Cortex of kidney (tissue), 1 donor: ENCODE results near the gene SLC11A2.

Experiments
- DNase-seq: peaks from one replicate; lab custom pipeline; 2025; lab: John Stamatoyannopoulos, UW

Gene SLC11A2

GRCh38 chr12:51025836-51026638 is at the start of gene SLC11A2:
Gene SLC11A2, minus strand, starts transcription at chr12:51026384. Its CDS starts 15,656 bp downstream, at chr12:51010728.
- no peak for DNase-seq

- DNase-seq = no peak
Measured at GRCh38 chr12:51075390-51075789, 49.2 kb upstream of the SLC11A2 start.

- DNase-seq = no peak
Measured at GRCh38 chr12:51071663-51072062, 45.5 kb upstream of the SLC11A2 start.

DNA sequence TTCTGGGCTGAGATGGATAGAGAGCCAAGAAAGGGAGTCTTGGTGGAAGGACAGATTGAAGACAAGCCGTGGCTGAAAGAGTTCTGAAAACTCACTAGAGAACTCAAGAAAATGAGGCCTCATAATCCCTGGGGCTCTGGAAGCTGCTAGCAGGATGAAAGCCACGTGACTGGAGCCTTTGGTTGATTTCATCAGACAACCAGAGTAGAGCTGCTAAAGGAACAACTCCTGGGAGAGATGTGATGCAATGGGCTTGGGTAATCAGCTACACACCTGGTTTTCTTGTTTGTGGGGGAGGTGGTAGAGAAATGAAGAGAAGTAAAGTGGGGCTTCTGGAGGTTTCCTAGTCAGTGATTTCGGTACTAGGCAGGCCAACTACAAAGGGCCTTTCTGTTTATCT is 43.8 kb upstream of the SLC11A2 start:
- DNase-seq = no peak

GRCh38 chr12:51067771-51068170 is 41.6 kb upstream of the SLC11A2 start:
- no peak for DNase-seq

DNA sequence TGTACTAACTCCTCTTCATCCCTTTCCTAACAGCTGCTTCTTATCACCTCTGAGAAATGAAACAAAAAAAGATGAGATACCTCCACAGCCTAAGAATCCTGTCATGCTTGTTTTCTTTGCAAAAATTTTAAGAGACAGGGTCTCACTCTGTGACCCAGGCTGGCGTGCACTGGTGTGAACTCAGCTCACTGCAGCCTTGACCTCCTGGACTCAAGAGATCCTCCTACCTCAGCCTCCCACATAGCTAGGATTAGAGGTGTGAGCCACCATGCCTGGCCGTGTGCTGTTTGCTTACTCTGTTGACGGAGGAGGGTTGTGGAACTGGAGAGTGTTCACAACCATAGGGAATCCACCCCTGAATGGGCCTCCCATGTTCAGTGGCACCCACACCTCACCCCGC is 41.0 kb upstream of the SLC11A2 start:
- DNase-seq = no peak

GRCh38 chr12:51065530-51065929 is 39.3 kb upstream of the SLC11A2 start:
- DNase-seq = no peak

GRCh38 chr12:51062631-51063397 is 36.6 kb upstream of the SLC11A2 start:
- no peak for DNase-seq

DNA sequence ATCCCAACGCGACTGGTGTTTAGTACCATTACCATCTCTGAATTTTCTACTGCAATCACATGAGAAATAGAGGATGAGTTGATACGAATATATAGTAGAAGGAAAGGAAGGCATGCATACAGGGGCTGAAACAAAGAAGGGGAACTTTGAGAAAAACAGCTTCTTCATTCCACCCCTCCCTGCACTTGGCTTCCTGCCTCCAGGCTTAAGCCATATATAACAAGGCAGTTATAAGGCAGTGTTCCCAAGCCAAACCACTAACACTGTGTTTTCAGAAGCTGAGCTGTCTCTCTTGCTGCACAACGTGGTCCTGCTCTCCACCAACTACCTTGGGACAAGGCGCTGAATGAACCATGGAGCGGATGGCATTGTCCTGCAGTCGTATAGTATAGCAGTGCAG is 32.9 kb upstream of the SLC11A2 start:
- no peak for DNase-seq

DNA sequence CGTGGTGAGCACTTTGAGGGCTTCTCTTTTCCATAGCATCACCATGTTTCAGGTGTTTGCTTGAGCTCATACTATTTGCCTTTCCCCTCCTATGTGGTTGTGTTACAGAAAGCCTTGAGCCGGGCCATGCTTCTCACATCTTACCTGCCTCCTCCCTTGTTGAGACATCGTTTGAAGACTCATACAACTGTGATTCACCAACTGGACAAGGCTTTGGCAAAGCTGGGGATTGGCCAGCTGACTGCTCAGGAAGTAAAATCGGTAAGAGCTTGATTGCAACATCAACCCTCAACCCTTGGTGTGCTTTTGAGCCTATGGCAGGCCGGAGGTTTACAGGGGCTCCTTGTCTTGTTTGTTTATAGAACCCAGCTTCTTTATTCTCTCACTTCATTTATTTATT is 30.1 kb upstream of the SLC11A2 start:
- no peak for DNase-seq

GRCh38 chr12:51055060-51055459 is 28.9 kb upstream of the SLC11A2 start:
- no peak for DNase-seq

- DNase-seq = no peak
Measured at GRCh38 chr12:51051787-51052186, 25.6 kb upstream of the SLC11A2 start.

GRCh38 chr12:51049525-51049924 is 23.3 kb upstream of the SLC11A2 start:
- DNase-seq = no peak

- DNase-seq = no peak
Measured at GRCh38 chr12:51048661-51049251, 22.6 kb upstream of the SLC11A2 start.

DNA sequence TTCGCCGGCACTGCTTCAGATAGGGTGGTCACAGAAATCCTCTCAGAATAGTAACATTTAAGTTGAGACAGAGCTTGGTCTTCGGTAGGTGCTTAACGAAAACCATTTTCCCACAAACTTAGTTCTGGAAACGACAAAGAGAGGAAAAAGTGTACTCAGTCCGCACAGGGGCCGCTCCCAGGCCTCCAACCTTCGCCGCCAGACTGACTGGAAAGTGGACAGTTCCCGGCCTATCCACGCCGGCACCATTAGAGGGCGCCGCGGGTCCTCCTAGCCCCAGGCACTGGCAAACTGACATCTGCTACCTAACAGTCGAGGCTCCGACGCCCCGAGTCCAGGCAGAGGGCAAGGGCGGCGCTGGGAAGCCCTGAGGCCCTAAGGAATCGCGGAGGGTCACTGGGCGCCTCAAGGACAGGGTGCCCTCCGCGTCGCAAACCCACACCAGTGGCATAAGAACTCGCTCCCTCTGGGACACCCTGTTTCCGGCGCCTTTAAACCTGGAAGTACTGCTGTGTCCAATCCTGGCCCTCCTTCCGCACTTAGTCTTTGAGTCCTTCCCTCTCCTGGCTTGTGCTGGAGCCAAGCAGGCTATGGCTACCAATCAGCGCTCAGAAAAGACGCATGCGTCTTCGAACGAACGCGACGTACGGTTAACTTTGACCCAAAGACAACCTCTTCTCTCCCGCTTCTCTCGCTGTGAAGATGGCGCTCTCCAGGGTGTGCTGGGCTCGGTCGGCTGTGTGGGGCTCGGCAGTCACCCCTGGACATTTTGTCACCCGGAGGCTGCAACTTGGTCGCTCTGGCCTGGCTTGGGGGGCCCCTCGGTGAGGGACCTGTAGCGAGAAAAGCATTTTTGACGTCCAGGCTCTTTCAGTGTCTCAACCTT is 21.7 kb upstream of the SLC11A2 start, which contains the start of gene LETMD1:
Gene LETMD1 (plus strand): TSS at position 673 of the 886 bp plus-strand sequence. CDS start 30 bp downstream, at position 703.
- DNase-seq = no peak

DNA sequence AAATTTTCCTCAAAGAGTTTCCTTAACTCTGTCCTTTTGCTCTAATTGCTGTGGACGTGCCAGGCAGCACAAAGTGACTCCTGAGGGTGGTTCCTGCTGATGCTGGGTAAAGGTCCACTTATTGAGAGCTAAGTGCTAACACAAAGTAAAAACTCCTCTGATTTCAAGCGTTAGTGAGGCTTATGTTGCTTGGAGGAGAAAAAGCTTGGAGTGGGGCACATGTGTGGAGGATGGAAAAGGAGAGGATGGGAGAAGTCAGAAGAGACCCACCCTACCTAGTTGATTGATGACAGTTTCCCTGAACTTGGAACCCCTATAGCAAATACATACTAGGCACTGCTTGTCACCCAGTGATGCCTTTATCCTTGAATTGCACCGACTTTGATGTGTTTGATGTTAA is 10.1 kb upstream of the SLC11A2 start:
- DNase-seq = no peak

- no peak for DNase-seq
Measured at GRCh38 chr12:51033457-51034089, 7.4 kb upstream of the SLC11A2 start.

DNA sequence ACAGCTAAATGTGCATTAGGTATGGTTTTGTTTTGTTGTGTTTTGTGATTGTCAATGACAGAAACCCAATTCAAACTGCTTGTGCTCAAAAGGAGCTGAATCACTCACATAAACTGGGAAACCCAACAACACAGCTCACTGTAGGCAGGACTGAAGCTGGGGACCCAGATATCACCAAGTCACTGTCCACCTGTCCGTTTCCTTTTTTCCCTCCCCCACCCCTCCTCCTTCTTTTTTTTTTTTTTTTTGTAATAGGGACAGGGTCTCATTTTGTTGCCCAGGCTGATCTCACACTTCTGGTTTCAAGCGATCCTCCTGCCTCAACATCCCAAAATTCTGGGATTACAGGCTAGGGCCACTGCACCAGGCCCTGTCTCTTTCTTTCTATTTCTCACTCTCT is 6.9 kb upstream of the SLC11A2 start:
- DNase-seq = no peak

GRCh38 chr12:51028813-51029150 is 2.6 kb upstream of the SLC11A2 start:
- no peak for DNase-seq

GRCh38 chr12:51028126-51028812 is 2.1 kb upstream of the SLC11A2 start:
- DNase-seq = no peak

GRCh38 chr12:51027342-51027835 is 1.2 kb upstream of the SLC11A2 start:
- DNase-seq = no peak
